NCI-H526 (cell line): ENCODE measurements around the gene KIF3B.
"Not testable (repeated sequence)": the region's sequence is repeated elsewhere in the genome, so short reads cannot be mapped to it uniquely, and the experiment has no call there.

ENCODE experiments used
- DNase-seq, 2 experiments: peaks; one replicate each; lab custom pipeline; 2025; lab: John Stamatoyannopoulos, UW

Gene KIF3B

GRCh38 chr20:32357375-32357868 lies 80.0 kb downstream of the KIF3B start:
- peak in 1 of 2 experiments; percentile 69 for DNase-seq

GRCh38 chr20:32357869-32358631 lies 80.6 kb downstream of the KIF3B start, which contains the start of gene ASXL1:
Gene ASXL1 (plus strand): TSS chr20:32358331. CDS start chr20:32358776, 445 bp downstream.
- peak; percentile 98 to 100 for DNase-seq

GRCh38 chr20:32358632-32358882 lies 81.1 kb downstream of the KIF3B start:
- DNase-seq = no peak

GRCh38 chr20:32358883-32359632 lies 81.6 kb downstream of the KIF3B start:
- DNase-seq = peak; percentile 40 to 81

- peak in 1 of 2 experiments; percentile 56 for DNase-seq
Measured at GRCh38 chr20:32359633-32360332, 82.3 kb downstream of the KIF3B start.

GRCh38 chr20:32360333-32360634 lies 82.8 kb downstream of the KIF3B start:
- no peak for DNase-seq

GRCh38 chr20:32362901-32363364 lies 85.5 kb downstream of the KIF3B start:
- no peak for DNase-seq

- no peak for DNase-seq
Measured at GRCh38 chr20:32363492-32363891, 86.0 kb downstream of the KIF3B start.

GRCh38 chr20:32364554-32365208 lies 87.2 kb downstream of the KIF3B start:
- no peak for DNase-seq

- DNase-seq = no peak
Measured at GRCh38 chr20:32365564-32365963, 88.1 kb downstream of the KIF3B start.

GRCh38 chr20:32366380-32366779 lies 88.9 kb downstream of the KIF3B start:
- no peak for DNase-seq

- no peak for DNase-seq
Measured at GRCh38 chr20:32368323-32368722, 90.9 kb downstream of the KIF3B start.

GRCh38 chr20:32368925-32369324 lies 91.5 kb downstream of the KIF3B start:
- no peak for DNase-seq

- DNase-seq = no peak
Measured at GRCh38 chr20:32370897-32371296, 93.4 kb downstream of the KIF3B start.

GRCh38 chr20:32378461-32378860 lies 101.0 kb downstream of the KIF3B start:
- DNase-seq = no peak

- DNase-seq = not testable (repeated sequence)
Measured at GRCh38 chr20:32380037-32380436, 102.6 kb downstream of the KIF3B start.

GRCh38 chr20:32380745-32381144 lies 103.3 kb downstream of the KIF3B start:
- DNase-seq = no peak

GRCh38 chr20:32382102-32382950 lies 104.9 kb downstream of the KIF3B start:
- no peak for DNase-seq

- not testable (repeated sequence) for DNase-seq
Measured at GRCh38 chr20:32383441-32383840, 106.0 kb downstream of the KIF3B start.
